Mesothelial cell of epicardium (in vitro differentiated cells): ENCODE results near the gene COL19A1. TPM values are rescaled to one million over a fixed set of nuclear protein-coding genes. Genes with fewer than 3 reads are reported as not detected.

Source experiments
- DNase-seq, 2 experiments: peaks; one replicate each; pipeline ENCODE4 v3.0.0; 2021; ENCODE audit warnings: low spot score in 2 of 2; ENCODE audit not compliant: unreplicated experiment in 2 of 2
- H3K27ac Mint-ChIP-seq: 2 replicates; pipeline ENCODE4 v1.8.0; 2021; ENCODE audit warnings: mixed read lengths
- H3K27me3 Mint-ChIP-seq: 2 replicates; pipeline ENCODE4 v1.8.0; 2021; ENCODE audit warnings: low read depth, mixed read lengths
- H3K36me3 Mint-ChIP-seq: 2 replicates; pipeline ENCODE4 v1.8.0; 2021; ENCODE audit warnings: mixed read lengths
- H3K4me1 Mint-ChIP-seq: 2 replicates; pipeline ENCODE4 v1.8.0; 2021; ENCODE audit warnings: mixed read lengths
- H3K4me3 Mint-ChIP-seq: 2 replicates; pipeline ENCODE4 v1.8.0; 2021; ENCODE audit warnings: mild to moderate bottlenecking, moderate library complexity, mixed read lengths
- H3K9me3 Mint-ChIP-seq: 2 replicates; pipeline ENCODE4 v1.8.0; 2021; ENCODE audit warnings: mixed read lengths
- CTCF ChIP-seq: fragments of 200-600 bp; sonication (generic); IDR thresholded peaks from one replicate; pipeline ENCODE4 v1.5.0; 2021; ENCODE audit warnings: antibody characterized with exemption; ENCODE audit not compliant: unreplicated experiment
- total RNA-seq: library from RNA; stranded (reverse); gene quantifications from 3 replicates; pipeline ENCODE4 v1.2.1, GENCODE V29; 2021

COL19A1 gene
- total RNA-seq, 1 donor from 2014 or later: 0.25 TPM

DNA sequence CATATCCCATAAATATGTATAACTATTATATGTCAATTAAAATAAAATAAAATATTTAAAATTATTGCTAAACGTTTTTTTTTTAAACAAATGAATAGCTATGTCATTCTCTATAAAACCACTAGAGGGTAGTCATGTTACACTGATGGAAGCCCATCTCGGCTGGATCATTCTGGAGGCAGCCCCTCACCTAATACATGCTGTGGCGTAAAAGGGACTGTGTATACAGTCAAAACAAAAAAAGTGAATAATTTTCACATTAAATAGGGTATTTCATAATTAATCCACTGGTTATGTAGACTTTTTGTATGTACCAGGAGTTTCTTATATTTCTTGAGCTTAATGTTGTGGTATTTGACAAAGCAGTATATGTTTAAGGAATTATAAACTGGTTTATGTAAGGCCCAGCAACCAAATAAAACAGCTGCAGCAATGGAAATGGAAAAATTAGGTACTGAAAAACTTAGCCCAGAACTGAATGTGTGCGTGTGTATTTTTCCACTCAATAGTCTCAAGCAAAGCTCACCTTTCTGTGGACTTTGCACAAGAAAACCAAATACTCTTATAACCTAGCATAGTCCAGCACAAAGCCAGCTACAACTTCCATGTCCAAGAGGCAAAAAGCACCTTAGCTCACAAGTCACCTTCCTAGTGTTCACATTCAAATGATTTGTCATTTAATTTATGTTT is 354.8 kb downstream of the COL19A1 start:
- Mint-ChIP-seq H3K36me3 (no peaks in the 10 kb centered on the region), H3K27ac (no peak overlapping the region), H3K4me3 (no peak overlapping the region), H3K4me1 (peaks cover 16% of the 10 kb centered on the region), H3K27me3 (peaks cover 34% of the 10 kb centered on the region), H3K9me3 (no peaks in the 10 kb centered on the region)
- no peak for DNase-seq
- TF ChIP-seq CTCF: peak; percentile 95

GRCh38 chr6:70221715-70222438 is 355.5 kb downstream of the COL19A1 start:
- H3K9me3 Mint-ChIP-seq: no peaks in the 10 kb centered on the region
- no peak for TF ChIP-seq CTCF
- no peak overlapping the region for H3K27ac Mint-ChIP-seq
- H3K36me3 Mint-ChIP-seq: no peaks in the 10 kb centered on the region
- peaks cover 28% of the 10 kb centered on the region for H3K27me3 Mint-ChIP-seq
- no peak overlapping the region for H3K4me3 Mint-ChIP-seq
- no peak for DNase-seq
- peaks cover 16% of the 10 kb centered on the region for H3K4me1 Mint-ChIP-seq

GRCh38 chr6:70222439-70222749 is 356.0 kb downstream of the COL19A1 start:
- H3K4me1 Mint-ChIP-seq: peaks cover 16% of the 10 kb centered on the region
- peaks cover 24% of the 10 kb centered on the region for H3K27me3 Mint-ChIP-seq
- no peak overlapping the region for H3K4me3 Mint-ChIP-seq
- H3K9me3 Mint-ChIP-seq: no peaks in the 10 kb centered on the region
- no peaks in the 10 kb centered on the region for H3K36me3 Mint-ChIP-seq
- DNase-seq: no peak
- H3K27ac Mint-ChIP-seq: no peak overlapping the region
- TF ChIP-seq CTCF: no peak

GRCh38 chr6:70225055-70225454 is 358.7 kb downstream of the COL19A1 start:
- Mint-ChIP-seq H3K4me1 (peaks cover 21% of the 10 kb centered on the region), H3K27ac (no peak overlapping the region), H3K4me3 (no peak overlapping the region), H3K36me3 (no peaks in the 10 kb centered on the region), H3K9me3 (no peaks in the 10 kb centered on the region), H3K27me3 (peaks cover 6% of the 10 kb centered on the region)
- no peak for DNase-seq
- TF ChIP-seq CTCF: no peak

DNA sequence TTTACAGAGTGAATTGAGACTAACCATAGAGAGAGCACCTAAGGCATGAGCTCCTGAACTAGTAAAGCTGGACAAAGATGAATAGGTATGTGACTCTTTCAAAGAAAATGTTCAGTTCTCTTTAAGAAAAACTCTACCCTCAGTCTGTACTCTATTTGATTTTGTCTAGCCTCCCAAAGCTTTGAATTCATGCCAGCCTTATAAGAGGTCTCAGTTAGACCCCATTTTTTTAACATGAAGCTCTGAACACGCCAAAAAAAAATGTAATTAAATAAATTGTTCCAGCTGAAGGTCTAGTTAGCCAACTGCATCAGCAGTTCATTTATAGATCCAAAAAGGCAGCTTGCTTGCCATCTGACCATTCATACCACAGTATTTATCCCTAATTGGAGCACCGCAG is 365.0 kb downstream of the COL19A1 start:
- H3K4me3 Mint-ChIP-seq: no peak overlapping the region
- no peak for TF ChIP-seq CTCF
- no peaks in the 10 kb centered on the region for H3K9me3 Mint-ChIP-seq
- no peak overlapping the region for H3K27ac Mint-ChIP-seq
- H3K4me1 Mint-ChIP-seq: peaks cover 17% of the 10 kb centered on the region
- no peak for DNase-seq
- no peaks in the 10 kb centered on the region for H3K36me3 Mint-ChIP-seq
- no peaks in the 10 kb centered on the region for H3K27me3 Mint-ChIP-seq
